ENCODE measurements around the gene BBC3.
A peak's percentile ranks its signal among the peaks of the same experiment; 100 is the strongest.
"Not testable (repeated sequence)": the region's sequence is repeated elsewhere in the genome, so short reads cannot be mapped to it uniquely, and the experiment has no call there.

Gene BBC3

GRCh38 chr19:47258434-47258833, 27.4 kb upstream of the BBC3 start:
- Histone ChIP-seq H3K9ac (peak overlapping the region; percentile 85; the same call in 1 of the 2 replicates), H3K4me3 (peak overlapping the region; percentile 74; the same call in 1 of the 2 replicates), H3K9me3 (no peaks in the 10 kb centered on the region), H3K27me3 (no peaks in the 10 kb centered on the region), H3K27ac (peak overlapping the region; percentile 70; the same call in 1 of the 2 replicates), H3K4me1 (peaks cover 44% of the 10 kb centered on the region), H3K36me3 (peaks cover 51% of the 10 kb centered on the region), H4K20me1 (peaks cover 40% of the 10 kb centered on the region), H3K4me2 (peak overlapping the region; percentile 100)
- TF ChIP-seq Cebpa-rat (IDR thresholded peaks at IDR 0.05), result no peak

- peaks cover 44% of the 10 kb centered on the region for H3K36me3 ChIP-seq
- peak overlapping the region; percentile 100 for H3K4me2 ChIP-seq
- no peak for TF ChIP-seq Cebpa-rat (IDR thresholded peaks at IDR 0.05)
- peak overlapping the region; percentile 74 for H3K4me3 ChIP-seq
- H3K4me1 ChIP-seq, result peaks cover 37% of the 10 kb centered on the region
- H3K9me3 ChIP-seq, result no peaks in the 10 kb centered on the region
- H3K27me3 ChIP-seq, result no peaks in the 10 kb centered on the region
- H3K9ac ChIP-seq, result peak overlapping the region; percentile 85
- H4K20me1 ChIP-seq, result peaks cover 40% of the 10 kb centered on the region
- H3K27ac ChIP-seq, result peak overlapping the region; percentile 70
Observed at GRCh38 chr19:47257411-47258169, 26.6 kb upstream of the BBC3 start.

GRCh38 chr19:47256693-47257410, 25.9 kb upstream of the BBC3 start:
- H3K9me3 ChIP-seq, result no peaks in the 10 kb centered on the region
- peak overlapping the region; percentile 98 for H3K27ac ChIP-seq
- H3K36me3 ChIP-seq, result peaks cover 36% of the 10 kb centered on the region
- H4K20me1 ChIP-seq, result peaks cover 40% of the 10 kb centered on the region
- H3K9ac ChIP-seq, result peak overlapping the region; percentile 90
- peak overlapping the region; percentile 74 for H3K4me3 ChIP-seq
- no peaks in the 10 kb centered on the region for H3K27me3 ChIP-seq
- TF ChIP-seq Cebpa-rat (IDR thresholded peaks at IDR 0.05), result peak; percentile 67; the same call in 1 of the 2 replicates
- peak overlapping the region; percentile 100 for H3K4me2 ChIP-seq
- peaks cover 29% of the 10 kb centered on the region for H3K4me1 ChIP-seq

- peaks cover 38% of the 10 kb centered on the region for H4K20me1 ChIP-seq
- peak within 1 kb of the TSS; percentile 100 for H3K4me2 ChIP-seq
- H3K27ac ChIP-seq, result peak within 1 kb of the TSS; percentile 98
- no peaks in the 10 kb centered on the region for H3K9me3 ChIP-seq
- peaks cover 32% of the 10 kb centered on the region for H3K4me1 ChIP-seq
- TF ChIP-seq Cebpa-rat (IDR thresholded peaks at IDR 0.05), result no peak
- H3K36me3 ChIP-seq, result peaks cover 30% of the 10 kb centered on the region
- H3K4me3 ChIP-seq, result peak within 1 kb of the TSS; percentile 74
- H3K9ac ChIP-seq, result peak within 1 kb of the TSS; percentile 90
- no peaks in the 10 kb centered on the region for H3K27me3 ChIP-seq
Observed at GRCh38 chr19:47255879-47256692, 25.1 kb upstream of the BBC3 start, which contains the start of gene CCDC9. Gene CCDC9, plus strand, starts transcription at chr19:47256525. Its CDS starts 1,876 bp downstream, at chr19:47258401.

- H3K36me3 ChIP-seq, result peaks cover 9% of the 10 kb centered on the region
- H3K4me3 ChIP-seq, result no peak overlapping the region
- peaks cover 34% of the 10 kb centered on the region for H3K4me1 ChIP-seq
- H3K4me2 ChIP-seq, result no peak overlapping the region
- no peak overlapping the region for H3K27ac ChIP-seq
- H3K27me3 ChIP-seq, result no peaks in the 10 kb centered on the region
- peaks cover 17% of the 10 kb centered on the region for H4K20me1 ChIP-seq
- H3K9me3 ChIP-seq, result no peaks in the 10 kb centered on the region
- no peak for TF ChIP-seq Cebpa-rat (IDR thresholded peaks at IDR 0.05)
- H3K9ac ChIP-seq, result no peak overlapping the region
Observed at GRCh38 chr19:47253970-47254369, 23.0 kb upstream of the BBC3 start.

- no peak overlapping the region for H3K4me3 ChIP-seq
- H3K9ac ChIP-seq, result no peak overlapping the region
- peaks cover 29% of the 10 kb centered on the region for H3K4me1 ChIP-seq
- peaks cover 4% of the 10 kb centered on the region; the same call in 1 of the 2 replicates for H3K36me3 ChIP-seq
- TF ChIP-seq Cebpa-rat (IDR thresholded peaks at IDR 0.05), result no peak
- H3K9me3 ChIP-seq, result no peaks in the 10 kb centered on the region
- no peaks in the 10 kb centered on the region for H3K27me3 ChIP-seq
- H3K4me2 ChIP-seq, result no peak overlapping the region
- peaks cover 12% of the 10 kb centered on the region for H4K20me1 ChIP-seq
- no peak overlapping the region for H3K27ac ChIP-seq
Observed at GRCh38 chr19:47253467-47253881, 22.5 kb upstream of the BBC3 start.

- peak; percentile 37; the same call in 1 of the 2 replicates for TF ChIP-seq Cebpa-rat (IDR thresholded peaks at IDR 0.05)
- not testable (repeated sequence) for H3K9ac ChIP-seq, H3K4me3 ChIP-seq, H3K36me3 ChIP-seq, H3K9me3 ChIP-seq, H4K20me1 ChIP-seq, H3K4me2 ChIP-seq, H3K27ac ChIP-seq, H3K27me3 ChIP-seq
- H3K4me1 ChIP-seq, result peaks cover 24% of the 10 kb centered on the region
Observed at GRCh38 chr19:47253016-47253415, 22.0 kb upstream of the BBC3 start.

GRCh38 chr19:47247308-47247990, 16.4 kb upstream of the BBC3 start:
- Histone ChIP-seq H3K27me3 (peaks cover 10% of the 10 kb centered on the region), H3K36me3 (no peaks in the 10 kb centered on the region), H3K9ac (no peak overlapping the region), H3K4me1 (peaks cover 40% of the 10 kb centered on the region), H4K20me1 (no peaks in the 10 kb centered on the region), H3K9me3 (no peaks in the 10 kb centered on the region), H3K27ac (no peak overlapping the region), H3K4me2 (no peak overlapping the region), H3K4me3 (no peak overlapping the region)
- no peak for TF ChIP-seq Cebpa-rat (IDR thresholded peaks at IDR 0.05)
